GM23338 (cell line): Measurements from ENCODE around the gene RNU6-8. TPM values are rescaled to one million over a fixed set of nuclear protein-coding genes. Genes with fewer than 3 reads are reported as not detected.

ENCODE experiments used
- ATAC-seq: fragments of 200-7000 bp; cut with Tn5 transposase; 3 replicates; pipeline ENCODE4 v1.9.1; 2020
- DNase-seq: peaks from one replicate; pipeline ENCODE4 v3.0.0-alpha.2; 2015; ENCODE audit warnings: low spot score
- H2AFZ ChIP-seq: fragments of 200-600 bp; sonication (generic); 2 replicates; pipeline ENCODE4 v1.8.0; 2016; ENCODE audit warnings: antibody characterized with exemption, mild to moderate bottlenecking, moderate library complexity
- H3F3A ChIP-seq: fragments of 200-600 bp; sonication (generic); replicated peaks from 2 replicates; pipeline ENCODE4 v1.8.0; 2017; ENCODE audit warnings: antibody characterized with exemption, mixed run types, low read depth
- H3K27ac ChIP-seq: fragments of 200-600 bp; sonication (generic); 2 replicates; pipeline ENCODE4 v1.6.1; 2016; ENCODE audit warnings: low read depth
- H3K27me3 ChIP-seq: fragments of 200-600 bp; sonication (generic); 2 replicates; pipeline ENCODE4 v1.8.0; 2016; ENCODE audit warnings: mild to moderate bottlenecking, mixed run types, moderate library complexity; ENCODE audit not compliant: insufficient read depth
- H3K36me3 ChIP-seq: fragments of 200-600 bp; sonication (generic); 2 replicates; pipeline ENCODE4 v1.8.0; 2016; ENCODE audit warnings: mild to moderate bottlenecking; ENCODE audit not compliant: insufficient read depth
- H3K4me1 ChIP-seq: fragments of 200-600 bp; sonication (generic); 2 replicates; pipeline ENCODE4 v1.8.0; 2016; ENCODE audit warnings: mild to moderate bottlenecking, moderate library complexity; ENCODE audit not compliant: insufficient read depth
- H3K4me2 ChIP-seq: fragments of 200-600 bp; sonication (generic); 2 replicates; pipeline ENCODE4 v1.7.1; 2017; ENCODE audit warnings: mixed run types
- H3K4me3 ChIP-seq: fragments of 200-600 bp; sonication (generic); 2 replicates; pipeline ENCODE4 v1.6.1; 2016; ENCODE audit warnings: mixed run types
- H3K79me2 ChIP-seq: fragments of 200-600 bp; sonication (generic); replicated peaks from 2 replicates; pipeline ENCODE4 v1.8.0; 2017; ENCODE audit warnings: mild to moderate bottlenecking; ENCODE audit not compliant: insufficient read depth
- H3K9me2 ChIP-seq: fragments of 200-600 bp; sonication (generic); 2 replicates; pipeline ENCODE4 v1.8.0; 2017; ENCODE audit not compliant: insufficient read depth
- H4K20me1 ChIP-seq: fragments of 200-600 bp; sonication (generic); replicated peaks from 2 replicates; pipeline ENCODE4 v1.8.0; 2017; ENCODE audit warnings: mild to moderate bottlenecking; ENCODE audit not compliant: insufficient read depth
- H3K27ac Mint-ChIP-seq: 2 replicates; pipeline ENCODE4 v1.8.0; 2020; ENCODE audit warnings: inconsistent platforms, mild to moderate bottlenecking, moderate library complexity, mixed read lengths
- H3K27me3 Mint-ChIP-seq: 3 replicates; pipeline ENCODE4 v1.8.0; 2022; ENCODE audit warnings: low read depth, mild to moderate bottlenecking, moderate library complexity, mixed read lengths, inconsistent platforms; ENCODE audit not compliant: insufficient read depth, poor library complexity
- H3K36me3 Mint-ChIP-seq: 3 replicates; pipeline ENCODE4 v1.8.0; 2021; ENCODE audit warnings: low read depth, mild to moderate bottlenecking, inconsistent platforms, moderate library complexity, mixed read lengths
- H3K4me1 Mint-ChIP-seq: 3 replicates; pipeline ENCODE4 v1.8.0; 2020; ENCODE audit warnings: mild to moderate bottlenecking, inconsistent platforms, mixed read lengths
- H3K4me3 Mint-ChIP-seq: 3 replicates; pipeline ENCODE4 v1.8.0; 2021; ENCODE audit warnings: moderate library complexity, mild to moderate bottlenecking, inconsistent platforms, mixed read lengths
- H3K9me3 Mint-ChIP-seq: 3 replicates; pipeline ENCODE4 v1.8.0; 2020; ENCODE audit warnings: moderate library complexity, mild to moderate bottlenecking, inconsistent platforms, mixed read lengths
- CREB1 ChIP-seq: fragments of 250-450 bp; sonication (Bioruptor Pico); IDR thresholded peaks from 2 replicates; pipeline ENCODE4 v1.5.0; 2020; ENCODE audit warnings: low read depth, mild to moderate bottlenecking, moderate library complexity
- EZH2 ChIP-seq: fragments of 200-600 bp; sonication (generic); IDR thresholded peaks from one replicate; pipeline ENCODE4 v1.8.0; 2017; ENCODE audit warnings: antibody characterized with exemption, mild to moderate bottlenecking, low read depth; ENCODE audit not compliant: unreplicated experiment
- EZH2phosphoT487 ChIP-seq: fragments of 200-600 bp; sonication (generic); IDR thresholded peaks from one replicate; pipeline ENCODE4 v1.8.1; 2018; ENCODE audit warnings: antibody characterized with exemption; ENCODE audit not compliant: unreplicated experiment
- JUNB ChIP-seq: IDR thresholded peaks from one replicate; pipeline ENCODE4 v1.6.1; 2016; ENCODE audit warnings: antibody characterized with exemption; ENCODE audit not compliant: unreplicated experiment
- NANOG ChIP-seq: IDR thresholded peaks from 2 replicates; pipeline ENCODE4 v1.6.1; 2016; ENCODE audit warnings: antibody characterized with exemption, borderline replicate concordance
- POLR2AphosphoS5 ChIP-seq: IDR thresholded peaks from 2 replicates; pipeline ENCODE4 v1.6.1; 2016; ENCODE audit warnings: antibody characterized with exemption, low read depth
- ZNF114 ChIP-seq: fragments of 250-450 bp; sonication (Bioruptor Pico); IDR thresholded peaks from 2 replicates; pipeline ENCODE4 v1.5.0; 2020; ENCODE audit warnings: mild to moderate bottlenecking, moderate library complexity
- ZNF331 ChIP-seq: fragments of 250-450 bp; sonication (Bioruptor Pico); IDR thresholded peaks from 2 replicates; pipeline ENCODE4 v1.5.0; 2020; ENCODE audit warnings: low read depth, mild to moderate bottlenecking, moderate library complexity
- polyA plus RNA-seq: library from polyadenylated mRNA; unstranded; fragments of >200 nt; fragmentation: Nextera tagmentation; extraction: Ambion mirVana; gene quantifications from 2 replicates; pipeline ENCODE4 v1.2.1, GENCODE V29; 2016
- total RNA-seq: library from RNA; depleted of rRNA; stranded (reverse); fragments of >200 nt; shearing (Covaris generic); gene quantifications from 2 replicates; pipeline ENCODE4 v1.2.3, GENCODE V29; 2014
- TF ChIP-seq, protein P1 (sequence below): IDR thresholded peaks from 2 replicates; pipeline ENCODE4 v1.6.1; 2016; ENCODE audit warnings: antibody characterized with exemption
- TF ChIP-seq, protein P2 (sequence below): IDR thresholded peaks from one replicate; pipeline ENCODE4 v1.6.1; 2018; ENCODE audit warnings: antibody characterized with exemption; ENCODE audit not compliant: unreplicated experiment
- TF ChIP-seq, protein P3 (sequence below), 2 experiments: fragments of 200-600 bp in 1 of 2; sonication (generic) in 1 of 2; conservative IDR thresholded peaks; 2 replicates each; pipeline versions ENCODE4 v1.5.1 to v1.6.1; 2016 to 2017; ENCODE audit warnings: antibody characterized with exemption in 2 of 2, low read depth in 2 of 2, mild to moderate bottlenecking in 2 of 2, moderate library complexity in 1 of 2

RNU6-8 gene
- total and polyA plus RNA-seq, 2 experiments from 2014 or later: 39.1 TPM; not detected in 1

DNA sequence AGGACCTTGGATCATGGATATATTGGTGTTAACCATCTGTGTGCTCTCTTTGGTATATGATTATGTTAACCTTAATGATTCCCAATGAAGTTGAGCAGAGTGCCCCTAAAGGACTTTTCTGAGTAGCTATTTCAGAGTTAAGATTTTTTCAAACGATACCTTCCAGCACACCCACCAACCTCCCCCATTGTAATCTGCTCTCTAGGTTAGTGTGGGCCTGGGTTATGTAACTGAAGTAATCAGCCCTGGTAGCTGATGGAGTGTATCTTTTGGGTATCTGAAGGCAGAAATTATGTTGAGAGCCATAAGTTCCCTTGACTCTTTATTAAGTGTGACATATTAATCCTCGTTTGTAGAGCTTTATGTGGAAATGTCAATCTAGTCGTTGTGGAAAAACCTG is 47.6 kb upstream of the RNU6-8 start (continued):
- TF ChIP-seq, protein P1, sequence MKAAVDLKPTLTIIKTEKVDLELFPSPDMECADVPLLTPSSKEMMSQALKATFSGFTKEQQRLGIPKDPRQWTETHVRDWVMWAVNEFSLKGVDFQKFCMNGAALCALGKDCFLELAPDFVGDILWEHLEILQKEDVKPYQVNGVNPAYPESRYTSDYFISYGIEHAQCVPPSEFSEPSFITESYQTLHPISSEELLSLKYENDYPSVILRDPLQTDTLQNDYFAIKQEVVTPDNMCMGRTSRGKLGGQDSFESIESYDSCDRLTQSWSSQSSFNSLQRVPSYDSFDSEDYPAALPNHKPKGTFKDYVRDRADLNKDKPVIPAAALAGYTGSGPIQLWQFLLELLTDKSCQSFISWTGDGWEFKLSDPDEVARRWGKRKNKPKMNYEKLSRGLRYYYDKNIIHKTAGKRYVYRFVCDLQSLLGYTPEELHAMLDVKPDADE: no peak
- TF ChIP-seq NANOG: no peak
- TF ChIP-seq, protein P2, sequence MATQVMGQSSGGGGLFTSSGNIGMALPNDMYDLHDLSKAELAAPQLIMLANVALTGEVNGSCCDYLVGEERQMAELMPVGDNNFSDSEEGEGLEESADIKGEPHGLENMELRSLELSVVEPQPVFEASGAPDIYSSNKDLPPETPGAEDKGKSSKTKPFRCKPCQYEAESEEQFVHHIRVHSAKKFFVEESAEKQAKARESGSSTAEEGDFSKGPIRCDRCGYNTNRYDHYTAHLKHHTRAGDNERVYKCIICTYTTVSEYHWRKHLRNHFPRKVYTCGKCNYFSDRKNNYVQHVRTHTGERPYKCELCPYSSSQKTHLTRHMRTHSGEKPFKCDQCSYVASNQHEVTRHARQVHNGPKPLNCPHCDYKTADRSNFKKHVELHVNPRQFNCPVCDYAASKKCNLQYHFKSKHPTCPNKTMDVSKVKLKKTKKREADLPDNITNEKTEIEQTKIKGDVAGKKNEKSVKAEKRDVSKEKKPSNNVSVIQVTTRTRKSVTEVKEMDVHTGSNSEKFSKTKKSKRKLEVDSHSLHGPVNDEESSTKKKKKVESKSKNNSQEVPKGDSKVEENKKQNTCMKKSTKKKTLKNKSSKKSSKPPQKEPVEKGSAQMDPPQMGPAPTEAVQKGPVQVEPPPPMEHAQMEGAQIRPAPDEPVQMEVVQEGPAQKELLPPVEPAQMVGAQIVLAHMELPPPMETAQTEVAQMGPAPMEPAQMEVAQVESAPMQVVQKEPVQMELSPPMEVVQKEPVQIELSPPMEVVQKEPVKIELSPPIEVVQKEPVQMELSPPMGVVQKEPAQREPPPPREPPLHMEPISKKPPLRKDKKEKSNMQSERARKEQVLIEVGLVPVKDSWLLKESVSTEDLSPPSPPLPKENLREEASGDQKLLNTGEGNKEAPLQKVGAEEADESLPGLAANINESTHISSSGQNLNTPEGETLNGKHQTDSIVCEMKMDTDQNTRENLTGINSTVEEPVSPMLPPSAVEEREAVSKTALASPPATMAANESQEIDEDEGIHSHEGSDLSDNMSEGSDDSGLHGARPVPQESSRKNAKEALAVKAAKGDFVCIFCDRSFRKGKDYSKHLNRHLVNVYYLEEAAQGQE: no peak
- no peak for TF ChIP-seq CREB1 (CRISPR knock-in tag)
- TF ChIP-seq JUNB: no peak

DNA sequence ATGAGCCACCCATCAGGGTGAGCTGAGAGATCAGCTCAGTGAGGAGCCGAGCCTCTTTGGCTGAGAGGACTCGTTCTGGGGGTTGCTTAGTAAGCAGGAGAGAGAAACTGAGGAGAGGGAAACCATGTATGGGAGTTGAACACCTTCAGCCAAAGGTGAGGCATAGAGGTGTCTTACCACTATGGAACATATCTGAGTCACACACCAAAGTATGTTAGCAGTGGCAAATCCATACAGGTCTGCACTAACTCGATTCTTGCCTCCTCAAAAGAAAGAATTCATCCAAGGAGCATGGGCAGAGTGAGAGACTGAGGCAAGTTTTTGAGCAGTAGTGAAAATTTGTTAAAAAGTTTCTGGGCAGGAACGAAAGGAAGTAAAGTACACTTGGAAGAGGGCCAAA is 46.7 kb upstream of the RNU6-8 start:
- no peaks in the 10 kb centered on the region for H3K4me1 Mint-ChIP-seq
- no peaks in the 10 kb centered on the region for H3K36me3 Mint-ChIP-seq
- no peak overlapping the region for H2AFZ ChIP-seq
- H3K9me2 ChIP-seq: no peaks in the 10 kb centered on the region; the same call in 1 of the 2 replicates
- no peaks in the 10 kb centered on the region for H3K79me2 ChIP-seq
- no peaks in the 10 kb centered on the region for H3K27me3 Mint-ChIP-seq
- no peak for DNase-seq
- no peaks in the 10 kb centered on the region for H3K27me3 ChIP-seq
- H3K27ac ChIP-seq: no peak overlapping the region
- no peaks in the 10 kb centered on the region for H3K9me3 Mint-ChIP-seq
- no peak overlapping the region for H3K4me3 Mint-ChIP-seq
- ATAC-seq: no peak
- H3K4me2 ChIP-seq: no peak overlapping the region
- TF ChIP-seq, protein P2: no peak
- no peak for TF ChIP-seq CREB1 (CRISPR knock-in tag)
- TF ChIP-seq, protein P1: no peak
- no peak for TF ChIP-seq ZNF331 (CRISPR knock-in tag)
- no peak for TF ChIP-seq POLR2AphosphoS5
- TF ChIP-seq EZH2: no peak
- TF ChIP-seq, protein P3, sequence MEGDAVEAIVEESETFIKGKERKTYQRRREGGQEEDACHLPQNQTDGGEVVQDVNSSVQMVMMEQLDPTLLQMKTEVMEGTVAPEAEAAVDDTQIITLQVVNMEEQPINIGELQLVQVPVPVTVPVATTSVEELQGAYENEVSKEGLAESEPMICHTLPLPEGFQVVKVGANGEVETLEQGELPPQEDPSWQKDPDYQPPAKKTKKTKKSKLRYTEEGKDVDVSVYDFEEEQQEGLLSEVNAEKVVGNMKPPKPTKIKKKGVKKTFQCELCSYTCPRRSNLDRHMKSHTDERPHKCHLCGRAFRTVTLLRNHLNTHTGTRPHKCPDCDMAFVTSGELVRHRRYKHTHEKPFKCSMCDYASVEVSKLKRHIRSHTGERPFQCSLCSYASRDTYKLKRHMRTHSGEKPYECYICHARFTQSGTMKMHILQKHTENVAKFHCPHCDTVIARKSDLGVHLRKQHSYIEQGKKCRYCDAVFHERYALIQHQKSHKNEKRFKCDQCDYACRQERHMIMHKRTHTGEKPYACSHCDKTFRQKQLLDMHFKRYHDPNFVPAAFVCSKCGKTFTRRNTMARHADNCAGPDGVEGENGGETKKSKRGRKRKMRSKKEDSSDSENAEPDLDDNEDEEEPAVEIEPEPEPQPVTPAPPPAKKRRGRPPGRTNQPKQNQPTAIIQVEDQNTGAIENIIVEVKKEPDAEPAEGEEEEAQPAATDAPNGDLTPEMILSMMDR (conservative IDR thresholded peaks at IDR 0.05; ENCODE audit: low read depth in 2 of 2): no peak
- TF ChIP-seq EZH2phosphoT487: no peak
- TF ChIP-seq NANOG: no peak
- TF ChIP-seq ZNF114 (CRISPR knock-in tag): no peak
- no peaks in the 10 kb centered on the region for H3F3A ChIP-seq
- H3K4me3 ChIP-seq: no peak overlapping the region
- no peaks in the 10 kb centered on the region for H3K4me1 ChIP-seq
- no peaks in the 10 kb centered on the region for H3K36me3 ChIP-seq
- no peak overlapping the region for H3K27ac Mint-ChIP-seq
- H4K20me1 ChIP-seq: no peaks in the 10 kb centered on the region
